Spinal cord (tissue), 10 donors: ENCODE data around the gene TMED10. TPM values are rescaled to one million over a fixed set of nuclear protein-coding genes. Genes with fewer than 3 reads are reported as not detected.
"Not testable (repeated sequence)": the region's sequence is repeated elsewhere in the genome, so short reads cannot be mapped to it uniquely, and the experiment has no call there.

ENCODE experiments used
- DNase-seq, 6 donors: peaks; one replicate each; pipeline versions ENCODE4 v3.0.0 to v3.0.0-alpha.2; 2013 to 2015; ENCODE audit warnings: low spot score in 6 of 6, low read depth in 4 of 6
- H3K27ac ChIP-seq: one replicate; pipeline ENCODE4 v1.5.1; 2013; ENCODE audit warnings: low read depth, low read length, control low read depth
- H3K27me3 ChIP-seq: one replicate; pipeline ENCODE4 v1.6.1; 2013; ENCODE audit warnings: low read length; ENCODE audit not compliant: control insufficient read depth, insufficient read depth
- H3K36me3 ChIP-seq: one replicate; pipeline ENCODE4 v1.6.1; 2013; ENCODE audit warnings: low read length; ENCODE audit not compliant: control insufficient read depth, insufficient read depth
- H3K4me1 ChIP-seq: one replicate; pipeline ENCODE4 v1.6.1; 2013; ENCODE audit warnings: low read length; ENCODE audit not compliant: control insufficient read depth, insufficient read depth
- H3K4me3 ChIP-seq: one replicate; pipeline ENCODE4 v1.5.1; 2013; ENCODE audit warnings: low read depth, low read length, control low read depth
- H3K9me3 ChIP-seq: one replicate; pipeline ENCODE4 v1.6.1; 2013; ENCODE audit warnings: low read length; ENCODE audit not compliant: control insufficient read depth, insufficient read depth
- WGBS: methylation state at CpG from one replicate; pipeline ENCODE4 v1.1.5; 2013; ENCODE audit warnings: missing lambda C conversion rate; ENCODE audit not compliant: insufficient coverage; 5-methylcytosine and 5-hydroxymethylcytosine counted together
- polyA plus RNA-seq, 2 donors: library from polyadenylated mRNA; unstranded; fragments of 120-200 nt; gene quantifications; one replicate each; pipeline ENCODE4 v1.2.1, GENCODE V29; 2013; ENCODE audit not compliant: insufficient read length in 2 of 2
- total RNA-seq, 2 donors: library from RNA; depleted of rRNA in 1 of 2; stranded (reverse); fragments of 120-200 nt in 1 of 2; fragments of >200 nt in 1 of 2; gene quantifications; one replicate each; pipeline versions ENCODE4 v1.2.3 to v1.2.4, GENCODE V29; 2013 to 2014
- donor health status: healthy.

Gene TMED10
- total and polyA plus RNA-seq, 4 donors = 164 to 353 (median 218) TPM

DNA sequence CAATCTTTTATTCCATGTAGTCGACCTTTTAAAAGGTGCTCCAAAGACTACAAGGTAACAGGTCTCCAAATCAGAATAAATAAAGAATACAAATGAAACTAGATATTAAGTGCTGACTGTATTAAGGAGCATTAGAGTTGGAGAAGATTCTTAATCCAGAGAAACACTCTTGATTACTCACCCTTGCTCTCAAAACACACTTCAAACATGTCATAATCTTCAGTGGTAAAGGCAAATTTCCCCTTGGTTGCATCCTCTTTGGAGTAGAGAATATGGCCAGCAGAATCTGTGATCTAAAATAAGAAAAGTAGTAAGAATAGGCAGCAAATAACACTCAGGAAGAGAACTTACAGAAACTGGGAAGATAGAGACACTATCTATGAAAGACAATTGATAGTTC lies 24.6 kb downstream of the TMED10 start:
- no peak overlapping the region for H3K27ac ChIP-seq
- no peaks in the 10 kb centered on the region for H3K9me3 ChIP-seq
- H3K4me3 ChIP-seq = no peak overlapping the region
- no CpG with 5 or more reads among the region's 1 CpG for WGBS
- peaks cover 16% of the 10 kb centered on the region for H3K4me1 ChIP-seq
- peaks cover 9% of the 10 kb centered on the region for H3K36me3 ChIP-seq
- no peaks in the 10 kb centered on the region for H3K27me3 ChIP-seq
- no peak for DNase-seq

- H3K27ac ChIP-seq = peak overlapping the region; percentile 53
- not testable (repeated sequence) for H3K4me3 ChIP-seq, DNase-seq, H3K27me3 ChIP-seq, H3K36me3 ChIP-seq, H3K9me3 ChIP-seq
- 69% methylated on average over 3 of the region's 6 CpGs for WGBS
- peaks cover 16% of the 10 kb centered on the region for H3K4me1 ChIP-seq
These were observed 25.8 kb downstream of the TMED10 start for GRCh38 chr14:75150637-75151036.

DNA sequence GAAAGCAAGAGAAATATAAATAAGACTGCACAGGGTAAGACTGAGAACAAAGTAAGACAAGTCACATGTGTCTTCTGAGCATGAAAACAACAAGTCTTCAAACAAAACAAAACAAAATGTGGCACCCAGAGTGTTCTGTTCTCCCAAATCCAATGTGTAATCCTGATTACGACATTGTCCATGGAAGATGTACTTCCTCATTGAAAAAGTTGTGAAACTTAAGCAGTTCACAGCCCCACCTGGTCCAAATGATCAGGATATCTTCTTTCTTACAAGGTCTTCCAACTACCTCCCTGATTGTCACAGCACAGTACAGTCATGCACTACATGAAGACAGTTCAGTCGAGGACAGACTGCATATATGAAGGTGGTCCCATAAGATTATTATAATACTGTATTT lies 26.3 kb downstream of the TMED10 start:
- Histone ChIP-seq H3K36me3 (peaks cover 14% of the 10 kb centered on the region), H3K27ac (peak overlapping the region; percentile 53), H3K27me3 (no peaks in the 10 kb centered on the region), H3K4me3 (no peak overlapping the region), H3K4me1 (peaks cover 16% of the 10 kb centered on the region), H3K9me3 (no peaks in the 10 kb centered on the region)
- 100% methylated on average over 1 of the region's 2 CpGs for WGBS
- DNase-seq = no peak

DNA sequence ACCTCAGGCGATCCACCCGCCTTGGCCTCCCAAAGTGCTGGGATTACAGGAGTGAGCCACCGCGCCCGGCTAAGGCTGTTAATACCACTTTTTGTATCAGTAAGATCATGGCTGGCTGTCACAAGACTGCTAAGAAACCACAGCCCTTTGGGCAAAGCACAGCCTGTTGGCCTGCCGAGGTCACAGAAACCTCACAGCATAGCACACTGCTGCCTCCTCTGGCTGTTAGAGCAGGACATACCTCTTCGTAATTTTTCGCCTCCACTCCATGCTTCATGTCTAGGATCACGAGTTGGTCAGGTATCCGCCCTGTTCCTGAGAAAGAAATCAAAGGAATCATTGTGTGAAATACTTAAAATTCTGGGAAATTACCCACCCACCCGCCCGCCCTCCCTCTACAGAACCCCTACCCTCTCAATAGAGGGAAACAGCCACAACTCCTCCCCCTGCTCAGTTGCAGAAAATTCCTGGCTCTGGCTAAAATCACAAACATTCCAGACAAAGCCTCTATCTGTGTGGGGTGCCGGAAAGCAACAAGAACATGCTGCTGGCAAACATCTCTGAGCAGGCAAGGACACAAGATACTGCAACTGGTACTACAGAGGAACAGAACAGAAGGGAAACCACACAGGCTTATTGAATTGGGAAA lies 28.9 kb downstream of the TMED10 start:
- Histone ChIP-seq H3K4me1 (peaks cover 16% of the 10 kb centered on the region), H3K4me3 (no peak overlapping the region)

GRCh38 chr14:75144944-75145343 lies 31.5 kb downstream of the TMED10 start:
- H3K27ac ChIP-seq = no peak overlapping the region
- WGBS = 90% methylated on average over 3 of the region's 5 CpGs
- no peaks in the 10 kb centered on the region for H3K27me3 ChIP-seq
- H3K9me3 ChIP-seq = no peaks in the 10 kb centered on the region
- peaks cover 16% of the 10 kb centered on the region for H3K4me1 ChIP-seq
- no peak for DNase-seq
- no peak overlapping the region for H3K4me3 ChIP-seq
- peaks cover 16% of the 10 kb centered on the region for H3K36me3 ChIP-seq

More for the DNA sequence above, 28.9 kb downstream of the TMED10 start:
- H3K27me3 ChIP-seq = no peaks in the 10 kb centered on the region
- peak in 4 of 6 donors; percentile 50 to 91 (median 66) for DNase-seq
- H3K9me3 ChIP-seq = no peaks in the 10 kb centered on the region
- 48% methylated on average over 6 of the region's 13 CpGs for WGBS
- peak overlapping the region; percentile 95 for H3K27ac ChIP-seq
- H3K36me3 ChIP-seq = peaks cover 17% of the 10 kb centered on the region

DNA sequence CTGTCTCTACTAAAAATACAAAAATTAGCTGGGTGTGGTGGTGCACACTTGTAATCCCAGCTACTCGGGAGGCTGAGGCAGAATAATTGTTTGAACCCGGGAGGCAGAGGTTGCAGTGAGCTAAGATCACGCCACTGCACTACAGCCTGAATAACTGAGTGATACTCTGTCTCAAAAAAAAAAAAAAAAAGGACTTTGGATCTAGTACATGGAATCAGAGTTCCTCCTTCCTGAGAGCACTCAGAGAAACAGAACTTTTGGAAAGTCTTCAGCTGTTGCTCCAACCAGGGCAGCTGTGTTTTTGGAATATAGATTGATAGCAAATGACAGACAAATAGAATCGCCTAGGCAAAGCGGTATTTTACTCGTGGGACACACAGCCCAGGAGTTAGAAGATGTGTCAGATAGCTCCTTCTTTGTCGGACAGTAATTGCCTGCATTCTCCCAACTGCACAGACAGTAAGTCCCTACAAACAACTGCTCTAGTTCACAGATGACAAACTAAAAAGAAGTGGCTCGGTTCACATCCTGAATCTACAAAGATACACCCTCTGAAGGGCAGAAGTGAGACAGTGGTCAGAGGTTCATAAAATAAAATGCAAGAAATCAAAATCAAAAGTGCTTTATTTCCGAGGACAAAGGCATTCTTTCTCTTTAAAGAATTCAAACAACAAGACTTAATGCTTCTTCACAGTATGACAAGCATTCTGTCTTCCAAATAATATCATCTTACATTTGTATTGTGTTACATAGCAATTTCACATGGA lies 32.5 kb downstream of the TMED10 start:
- no peaks in the 10 kb centered on the region for H3K27me3 ChIP-seq
- H3K36me3 ChIP-seq = peaks cover 16% of the 10 kb centered on the region
- WGBS = 89% methylated on average over 3 of the region's 9 CpGs
- H3K9me3 ChIP-seq = no peaks in the 10 kb centered on the region
- H3K4me3 ChIP-seq = no peak overlapping the region
- no peak overlapping the region for H3K27ac ChIP-seq
- DNase-seq = no peak
- peaks cover 10% of the 10 kb centered on the region for H3K4me1 ChIP-seq

GRCh38 chr14:75142494-75142893 lies 33.9 kb downstream of the TMED10 start:
- Histone ChIP-seq H3K4me3 (no peak overlapping the region), H3K27me3 (no peaks in the 10 kb centered on the region), H3K4me1 (peaks cover 6% of the 10 kb centered on the region), H3K36me3 (peaks cover 16% of the 10 kb centered on the region), H3K9me3 (no peaks in the 10 kb centered on the region), H3K27ac (peak overlapping the region; percentile 2)
- DNase-seq = no peak
- WGBS = no CpG with 5 or more reads among the region's 1 CpG

DNA sequence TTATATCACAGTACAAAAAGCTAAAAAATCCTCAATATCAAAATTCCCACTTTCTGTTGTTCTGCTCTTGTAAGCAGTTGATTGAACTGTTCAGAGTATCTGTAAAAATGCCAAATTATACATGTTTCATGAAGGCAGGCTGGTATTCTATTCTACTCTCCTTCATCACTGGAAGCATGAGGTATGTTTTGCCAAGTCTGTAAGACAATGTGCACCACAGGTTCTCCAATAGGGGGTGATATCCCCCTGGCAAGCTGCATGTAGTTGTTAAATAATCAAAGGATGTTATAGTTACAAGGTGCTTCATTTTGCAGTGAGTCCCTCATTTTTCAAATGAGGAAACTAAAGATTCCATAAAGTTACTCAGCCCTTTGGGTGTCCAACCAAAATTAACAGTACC lies 34.4 kb downstream of the TMED10 start:
- peak overlapping the region; percentile 2 for H3K27ac ChIP-seq
- peak in 2 of 6 donors; percentile 27 to 48 for DNase-seq
- peaks cover 11% of the 10 kb centered on the region for H3K36me3 ChIP-seq
- H3K4me1 ChIP-seq = peaks cover 1% of the 10 kb centered on the region
- H3K27me3 ChIP-seq = no peaks in the 10 kb centered on the region
- H3K4me3 ChIP-seq = no peak overlapping the region
- H3K9me3 ChIP-seq = no peaks in the 10 kb centered on the region

- WGBS = 100% methylated on average over 1 of the region's 2 CpGs
- H3K4me1 ChIP-seq = no peaks in the 10 kb centered on the region
- DNase-seq = no peak
- H3K27me3 ChIP-seq = no peaks in the 10 kb centered on the region
- H3K4me3 ChIP-seq = no peak overlapping the region
- H3K27ac ChIP-seq = no peak overlapping the region
- peaks cover 11% of the 10 kb centered on the region for H3K36me3 ChIP-seq
- H3K9me3 ChIP-seq = no peaks in the 10 kb centered on the region
These were observed 35.4 kb downstream of the TMED10 start for GRCh38 chr14:75141062-75141461.

GRCh38 chr14:75140620-75141019 lies 35.8 kb downstream of the TMED10 start:
- H3K27ac ChIP-seq = no peak overlapping the region
- peaks cover 10% of the 10 kb centered on the region for H3K36me3 ChIP-seq
- no peaks in the 10 kb centered on the region for H3K27me3 ChIP-seq
- no CpG with 5 or more reads among the region's 2 CpGs for WGBS
- no peaks in the 10 kb centered on the region for H3K4me1 ChIP-seq
- no peaks in the 10 kb centered on the region for H3K9me3 ChIP-seq
- H3K4me3 ChIP-seq = no peak overlapping the region
- no peak for DNase-seq
